Hepatocyte (in vitro differentiated cells): ENCODE measurements around the gene FRA10AC1. TPM values are rescaled to one million over a fixed set of nuclear protein-coding genes. Genes with fewer than 3 reads are reported as not detected.

Experiments
- DNase-seq: peaks from one replicate; pipeline ENCODE4 v3.0.0-alpha.2; 2016; ENCODE audit warnings: low spot score
- H2AFZ ChIP-seq: fragments of 200-600 bp; sonication (generic); 2 replicates; pipeline ENCODE4 v1.6.0; 2016; ENCODE audit warnings: antibody characterized with exemption, mild to moderate bottlenecking
- H3K27ac ChIP-seq: fragments of 200-600 bp; sonication (generic); 2 replicates; pipeline ENCODE4 v1.5.1; 2016; ENCODE audit warnings: mild to moderate bottlenecking
- H3K27me3 ChIP-seq: fragments of 200-600 bp; sonication (generic); 2 replicates; pipeline ENCODE4 v1.6.1; 2016
- H3K36me3 ChIP-seq: fragments of 200-600 bp; sonication (generic); replicated peaks from 2 replicates; pipeline ENCODE4 v1.5.1; 2016; ENCODE audit warnings: low read depth; ENCODE audit not compliant: insufficient read depth
- H3K4me1 ChIP-seq: fragments of 200-600 bp; sonication (generic); 2 replicates; pipeline ENCODE4 v1.5.1; 2016; ENCODE audit warnings: mild to moderate bottlenecking, moderate library complexity; ENCODE audit not compliant: insufficient read depth
- H3K4me2 ChIP-seq: fragments of 200-600 bp; sonication (generic); 2 replicates; pipeline ENCODE4 v1.6.0; 2016
- H3K4me3 ChIP-seq: fragments of 200-600 bp; sonication (generic); 2 replicates; pipeline ENCODE4 v1.5.1; 2016; ENCODE audit warnings: mild to moderate bottlenecking
- H3K79me2 ChIP-seq: fragments of 200-600 bp; sonication (generic); 2 replicates; pipeline ENCODE4 v1.6.0; 2017; ENCODE audit warnings: mild to moderate bottlenecking
- H3K9me2 ChIP-seq: fragments of 200-600 bp; sonication (generic); replicated peaks from 2 replicates; pipeline ENCODE4 v1.6.0; 2017; ENCODE audit warnings: mild to moderate bottlenecking; ENCODE audit not compliant: insufficient read depth
- H3K9me3 ChIP-seq: fragments of 200-600 bp; sonication (generic); 2 replicates; pipeline ENCODE4 v1.5.1; 2016; ENCODE audit warnings: low read depth, mild to moderate bottlenecking
- H4K20me1 ChIP-seq: fragments of 200-600 bp; sonication (generic); 2 replicates; pipeline ENCODE4 v1.6.0; 2016; ENCODE audit warnings: mild to moderate bottlenecking; ENCODE audit not compliant: insufficient read depth, poor library complexity, severe bottlenecking
- CTCF ChIP-seq: fragments of 200-600 bp; sonication (generic); IDR thresholded peaks from 2 replicates; pipeline ENCODE4 v1.5.1; 2016; ENCODE audit warnings: antibody characterized with exemption, mild to moderate bottlenecking; ENCODE audit not compliant: poor library complexity
- EZH2 ChIP-seq: fragments of 200-600 bp; sonication (generic); IDR thresholded peaks from 2 replicates; pipeline ENCODE4 v1.6.1; 2016; ENCODE audit warnings: antibody characterized with exemption, mild to moderate bottlenecking, borderline replicate concordance
- EZH2phosphoT487 ChIP-seq: fragments of 200-600 bp; sonication (generic); IDR thresholded peaks from one replicate; pipeline ENCODE4 v1.6.1; 2018; ENCODE audit warnings: antibody characterized with exemption, mild to moderate bottlenecking, low read depth, moderate library complexity; ENCODE audit not compliant: unreplicated experiment, severe bottlenecking
- whole genome bisulfite sequencing: methylation state at CpG from one replicate; pipeline ENCODE4 v1.1.6; 2016; ENCODE audit warnings: low lambda C conversion rate; ENCODE audit errors: missing lambda C conversion rate; 5-methylcytosine and 5-hydroxymethylcytosine counted together
- polyA plus RNA-seq: library from polyadenylated mRNA; unstranded; fragments of >200 nt; fragmentation: Nextera tagmentation; extraction: Ambion mirVana; gene quantifications from 2 replicates; pipeline ENCODE4 v1.2.1, GENCODE V29; 2016
- total RNA-seq: library from RNA; depleted of rRNA; stranded (reverse); fragments of >200 nt; gene quantifications from 2 replicates; pipeline ENCODE4 v1.2.3, GENCODE V29; 2014

FRA10AC1 gene
- total and polyA plus RNA-seq, 2 experiments from 2014 or later = 11.4 to 14.9 TPM

- no peaks in the 10 kb centered on the region for H3K36me3 ChIP-seq
- no peaks in the 10 kb centered on the region for H3K79me2 ChIP-seq
- H2AFZ ChIP-seq = no peak overlapping the region
- no peak overlapping the region for H3K27ac ChIP-seq
- H4K20me1 ChIP-seq = no peaks in the 10 kb centered on the region
- H3K9me2 ChIP-seq = no peaks in the 10 kb centered on the region
- no peaks in the 10 kb centered on the region for H3K9me3 ChIP-seq
- WGBS = 97% methylated on average over 4 of the region's 4 CpGs
- H3K4me1 ChIP-seq = peaks cover 2% of the 10 kb centered on the region
- H3K4me2 ChIP-seq = no peak overlapping the region
- no peaks in the 10 kb centered on the region for H3K27me3 ChIP-seq
- H3K4me3 ChIP-seq = no peak overlapping the region
- TF ChIP-seq EZH2 (no peak), EZH2phosphoT487 (no peak), CTCF (no peak)
- DNase-seq = no peak
Measured at GRCh38 chr10:93666030-93666429, 36.4 kb downstream of the FRA10AC1 start.

GRCh38 chr10:93657757-93658156 lies 44.6 kb downstream of the FRA10AC1 start:
- DNase-seq = no peak
- Histone ChIP-seq H2AFZ (no peak overlapping the region), H3K79me2 (no peaks in the 10 kb centered on the region), H3K27me3 (no peaks in the 10 kb centered on the region), H3K4me3 (no peak overlapping the region), H3K4me2 (no peak overlapping the region), H4K20me1 (no peaks in the 10 kb centered on the region), H3K36me3 (no peaks in the 10 kb centered on the region), H3K9me2 (no peaks in the 10 kb centered on the region), H3K4me1 (no peaks in the 10 kb centered on the region), H3K27ac (no peak overlapping the region), H3K9me3 (no peaks in the 10 kb centered on the region)
- 86% methylated on average over 1 of the region's 1 CpG for WGBS
- TF ChIP-seq EZH2phosphoT487 (no peak), CTCF (no peak), EZH2 (no peak)

GRCh38 chr10:93656155-93656554 lies 46.2 kb downstream of the FRA10AC1 start:
- Histone ChIP-seq H3K4me3 (no peak overlapping the region), H3K27ac (no peak overlapping the region), H3K9me3 (no peaks in the 10 kb centered on the region), H4K20me1 (no peaks in the 10 kb centered on the region), H3K4me2 (no peak overlapping the region), H3K79me2 (no peaks in the 10 kb centered on the region), H3K27me3 (no peaks in the 10 kb centered on the region), H3K4me1 (no peaks in the 10 kb centered on the region), H3K9me2 (no peaks in the 10 kb centered on the region), H2AFZ (no peak overlapping the region), H3K36me3 (no peaks in the 10 kb centered on the region)
- 88% methylated on average over 1 of the region's 1 CpG for WGBS
- DNase-seq = no peak
- TF ChIP-seq CTCF (no peak), EZH2 (no peak), EZH2phosphoT487 (no peak)

GRCh38 chr10:93654201-93654600 lies 48.2 kb downstream of the FRA10AC1 start:
- Histone ChIP-seq H4K20me1 (no peaks in the 10 kb centered on the region), H3K36me3 (no peaks in the 10 kb centered on the region), H3K27me3 (no peaks in the 10 kb centered on the region), H3K79me2 (no peaks in the 10 kb centered on the region), H3K4me2 (no peak overlapping the region), H2AFZ (no peak overlapping the region), H3K4me1 (no peaks in the 10 kb centered on the region), H3K4me3 (no peak overlapping the region), H3K9me3 (no peaks in the 10 kb centered on the region), H3K27ac (no peak overlapping the region), H3K9me2 (no peaks in the 10 kb centered on the region)
- no peak for TF ChIP-seq EZH2phosphoT487
- WGBS = 96% methylated on average over 1 of the region's 1 CpG
- no peak for DNase-seq
